Measurements from ENCODE around the gene COA1. TPM values are rescaled to one million over a fixed set of nuclear protein-coding genes. Genes with fewer than 3 reads are reported as not detected.

Gene COA1
- total and polyA plus RNA-seq, 3 donors from 2014 or later = 36.4 to 80.5 (median 75.7) TPM

DNA sequence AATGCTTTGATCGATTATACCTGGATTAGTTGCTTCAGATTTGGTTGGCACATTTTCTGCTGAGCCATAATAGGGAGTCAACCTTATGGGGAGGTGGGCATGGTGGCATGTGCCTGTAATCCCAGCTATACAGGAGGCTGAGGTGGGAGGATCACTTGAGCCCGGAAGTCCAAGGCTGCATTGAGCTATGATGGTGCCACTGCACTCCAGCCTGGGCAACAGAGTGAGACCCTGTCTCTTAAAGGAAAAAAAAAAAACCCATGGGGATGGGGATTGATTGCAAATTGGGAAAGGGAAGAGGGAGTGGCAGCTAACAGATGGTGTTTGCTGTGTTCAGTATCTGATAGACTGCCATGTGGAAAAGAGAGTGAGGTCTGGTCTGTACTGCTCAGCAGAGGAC is 135.3 kb downstream of the COA1 start:
- H3K27me3 ChIP-seq = no peaks in the 10 kb centered on the region
- TF ChIP-seq POLR2A (IDR thresholded peaks at IDR 0.05) = no peak
- TF ChIP-seq, protein P1, sequence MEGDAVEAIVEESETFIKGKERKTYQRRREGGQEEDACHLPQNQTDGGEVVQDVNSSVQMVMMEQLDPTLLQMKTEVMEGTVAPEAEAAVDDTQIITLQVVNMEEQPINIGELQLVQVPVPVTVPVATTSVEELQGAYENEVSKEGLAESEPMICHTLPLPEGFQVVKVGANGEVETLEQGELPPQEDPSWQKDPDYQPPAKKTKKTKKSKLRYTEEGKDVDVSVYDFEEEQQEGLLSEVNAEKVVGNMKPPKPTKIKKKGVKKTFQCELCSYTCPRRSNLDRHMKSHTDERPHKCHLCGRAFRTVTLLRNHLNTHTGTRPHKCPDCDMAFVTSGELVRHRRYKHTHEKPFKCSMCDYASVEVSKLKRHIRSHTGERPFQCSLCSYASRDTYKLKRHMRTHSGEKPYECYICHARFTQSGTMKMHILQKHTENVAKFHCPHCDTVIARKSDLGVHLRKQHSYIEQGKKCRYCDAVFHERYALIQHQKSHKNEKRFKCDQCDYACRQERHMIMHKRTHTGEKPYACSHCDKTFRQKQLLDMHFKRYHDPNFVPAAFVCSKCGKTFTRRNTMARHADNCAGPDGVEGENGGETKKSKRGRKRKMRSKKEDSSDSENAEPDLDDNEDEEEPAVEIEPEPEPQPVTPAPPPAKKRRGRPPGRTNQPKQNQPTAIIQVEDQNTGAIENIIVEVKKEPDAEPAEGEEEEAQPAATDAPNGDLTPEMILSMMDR (IDR thresholded peaks at IDR 0.05) = no peak
- intact Hi-C loops (cut with DNase I; ENCODE audit: low total_unique reads) = no loop called here
- no peaks in the 10 kb centered on the region for H3K4me1 ChIP-seq
- H3K9me3 ChIP-seq = no peaks in the 10 kb centered on the region
- no peaks in the 10 kb centered on the region for H3K36me3 ChIP-seq (ENCODE audit: low read depth, missing control alignments)
- DNase-seq = no peak
- H3K27ac ChIP-seq = no peak overlapping the region
- no peak overlapping the region for H3K4me3 ChIP-seq
- whole genome bisulfite sequencing, 2 donors = 87 to 93% methylated on average over 2 of the region's 2 CpGs

DNA sequence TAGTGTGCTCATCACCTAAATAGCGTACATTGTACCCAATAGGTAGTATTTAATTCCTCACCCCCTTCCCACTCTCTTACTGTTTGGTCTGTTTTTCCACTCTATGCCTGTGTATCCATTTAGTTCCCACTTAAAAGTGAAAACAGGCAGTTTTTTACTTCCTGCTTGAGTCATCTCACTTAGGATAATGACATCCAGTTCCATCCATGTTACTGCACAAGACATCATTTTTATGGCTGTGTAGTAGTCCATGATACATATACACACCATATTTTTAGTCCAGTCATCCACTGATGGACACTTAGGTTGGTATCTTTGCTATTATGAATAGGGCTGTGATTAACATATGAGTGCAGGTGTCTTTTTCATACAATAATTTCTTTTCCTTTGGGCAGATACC is 136.3 kb downstream of the COA1 start:
- Histone ChIP-seq H3K36me3 (ENCODE audit: low read depth, missing control alignments) (no peaks in the 10 kb centered on the region), H3K9me3 (no peaks in the 10 kb centered on the region), H3K27ac (no peak overlapping the region), H3K4me3 (no peak overlapping the region), H3K27me3 (no peaks in the 10 kb centered on the region), H3K4me1 (no peaks in the 10 kb centered on the region)
- WGBS, 2 donors = 90 to 100% methylated on average over 1 of the region's 1 CpG
- DNase-seq = no peak
- intact Hi-C loops (cut with DNase I; ENCODE audit: low total_unique reads) = no loop called here
- TF ChIP-seq, protein P1 (IDR thresholded peaks at IDR 0.05) = no peak
- TF ChIP-seq POLR2A (IDR thresholded peaks at IDR 0.05) = no peak

DNA sequence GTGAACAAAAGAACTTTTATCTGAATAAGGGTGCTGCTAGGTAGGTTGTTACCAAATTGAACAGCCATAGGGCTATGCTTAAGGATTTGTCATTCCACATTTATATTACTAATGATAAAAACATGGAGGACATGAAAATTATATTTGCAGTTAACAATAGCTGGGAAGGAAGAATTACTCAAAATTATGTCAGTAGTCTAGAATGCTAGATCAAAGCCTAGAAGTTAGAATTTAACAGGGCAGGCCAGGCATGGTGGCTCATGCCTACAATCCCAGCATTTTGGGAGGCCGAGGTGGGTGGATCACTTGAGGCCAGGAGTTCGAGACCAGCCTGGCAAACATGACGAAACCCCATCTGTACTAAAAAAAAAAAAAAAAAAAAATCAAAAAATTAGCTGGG is 137.0 kb downstream of the COA1 start:
- H3K36me3 ChIP-seq (ENCODE audit: low read depth, missing control alignments) = no peaks in the 10 kb centered on the region
- 86 to 90% methylated on average over 3 of the region's 3 CpGs for WGBS, 2 donors
- intact Hi-C loops (cut with DNase I; ENCODE audit: low total_unique reads) = no loop called here
- H3K27ac ChIP-seq = no peak overlapping the region
- no peak for DNase-seq
- no peaks in the 10 kb centered on the region for H3K9me3 ChIP-seq
- no peak for TF ChIP-seq POLR2A (IDR thresholded peaks at IDR 0.05)
- TF ChIP-seq, protein P1 (IDR thresholded peaks at IDR 0.05) = no peak
- H3K4me1 ChIP-seq = no peaks in the 10 kb centered on the region
- no peak overlapping the region for H3K4me3 ChIP-seq
- no peaks in the 10 kb centered on the region for H3K27me3 ChIP-seq

GRCh38 chr7:43591558-43592180 is 137.7 kb downstream of the COA1 start:
- 66 to 77% methylated on average over 4 of the region's 4 CpGs for WGBS, 2 donors
- H3K4me3 ChIP-seq = no peak overlapping the region
- H3K4me1 ChIP-seq = no peaks in the 10 kb centered on the region
- no peaks in the 10 kb centered on the region for H3K9me3 ChIP-seq
- no peaks in the 10 kb centered on the region for H3K36me3 ChIP-seq (ENCODE audit: low read depth, missing control alignments)
- no peak overlapping the region for H3K27ac ChIP-seq
- intact Hi-C loops (cut with DNase I; ENCODE audit: low total_unique reads) = no loop called here
- no peak for TF ChIP-seq POLR2A (IDR thresholded peaks at IDR 0.05)
- TF ChIP-seq, protein P1 (IDR thresholded peaks at IDR 0.05) = no peak
- no peaks in the 10 kb centered on the region for H3K27me3 ChIP-seq
- no peak for DNase-seq

Measured in testis (tissue), 3 donors.